Measurements from ENCODE around the gene IFNG.

GRCh38 chr12:68157380-68157779 is 2.2 kb downstream of the IFNG start:
- no peak for TF ChIP-seq ZFP30 (CRISPR knock-in tag; IDR thresholded peaks at IDR 0.05)
- TF ChIP-seq ZNF8 (CRISPR knock-in tag; IDR thresholded peaks at IDR 0.05) = no peak
- no peak for TF ChIP-seq SNAI2 (CRISPR knock-in tag; IDR thresholded peaks at IDR 0.05)
- no peak for TF ChIP-seq ARNTL (CRISPR knock-in tag; IDR thresholded peaks at IDR 0.05; ENCODE audit: borderline replicate concordance, low read depth)
- TF ChIP-seq CREB5 (CRISPR knock-in tag; IDR thresholded peaks at IDR 0.05; ENCODE audit: low read depth) = no peak
- no peak for TF ChIP-seq ZNF565 (CRISPR knock-in tag; conservative IDR thresholded peaks at IDR 0.05; ENCODE audit: low read depth)
- TF ChIP-seq OSR1 (CRISPR knock-in tag; IDR thresholded peaks at IDR 0.05) = no peak
- no peak for TF ChIP-seq ZFP3 (CRISPR knock-in tag; IDR thresholded peaks at IDR 0.05)

Data from SK-N-SH treated with all-trans-retinoic acid at 6 μM for 48 hours (cell line).